Mesodermal cell (in vitro differentiated cells): ENCODE data around the gene CHST12.

Source experiments
- H3K27ac ChIP-seq: 2 replicates; pipeline ENCODE4 v1.7.0; 2013; ENCODE audit warnings: mild to moderate bottlenecking, low read depth, low read length, moderate library complexity; ENCODE audit not compliant: severe bottlenecking
- H3K36me3 ChIP-seq: 2 replicates; pipeline ENCODE4 v1.7.1; 2013; ENCODE audit warnings: mild to moderate bottlenecking, low read length, moderate library complexity; ENCODE audit not compliant: control insufficient read depth, insufficient read depth
- H3K4me1 ChIP-seq: one replicate; pipeline ENCODE4 v1.7.1; 2013; ENCODE audit warnings: mild to moderate bottlenecking, low read length; ENCODE audit not compliant: insufficient read depth, control insufficient read depth, poor library complexity, severe bottlenecking
- H3K4me3 ChIP-seq: 2 replicates; pipeline ENCODE4 v1.7.0; 2013; ENCODE audit warnings: low read length, control low read depth, mild to moderate bottlenecking; ENCODE audit not compliant: insufficient read depth, poor library complexity, severe bottlenecking; ENCODE audit errors: extremely low read depth
- H3K9me3 ChIP-seq: 2 replicates; pipeline ENCODE4 v1.7.1; 2013; ENCODE audit warnings: mild to moderate bottlenecking, low read length, moderate library complexity; ENCODE audit not compliant: control insufficient read depth
- WGBS, 2 experiments: methylation state at CpG; one replicate each; pipeline ENCODE4 v1.1.5; 2013; ENCODE audit warnings: missing lambda C conversion rate in 2 of 2; ENCODE audit not compliant: insufficient coverage in 2 of 2; 5-methylcytosine and 5-hydroxymethylcytosine counted together

CHST12 gene

GRCh38 chr7:2420216-2420933 lies 17.0 kb downstream of the CHST12 start:
- no peaks in the 10 kb centered on the region for H3K9me3 ChIP-seq
- 92 to 100% methylated on average over 4 to 6 of the region's 7 CpGs for WGBS, 2 experiments
- H3K36me3 ChIP-seq = no peaks in the 10 kb centered on the region
- H3K4me3 ChIP-seq = no peak overlapping the region
- no peaks in the 10 kb centered on the region for H3K4me1 ChIP-seq
- H3K27ac ChIP-seq = no peak overlapping the region

- Histone ChIP-seq H3K4me3 (no peak overlapping the region), H3K36me3 (no peaks in the 10 kb centered on the region), H3K9me3 (no peaks in the 10 kb centered on the region), H3K4me1 (no peaks in the 10 kb centered on the region), H3K27ac (no peak overlapping the region)
- 88 to 98% methylated on average over 8 of the region's 9 CpGs for WGBS, 2 experiments
Observed at GRCh38 chr7:2421943-2422310, 18.5 kb downstream of the CHST12 start.

GRCh38 chr7:2425749-2426148 lies 22.3 kb downstream of the CHST12 start:
- Histone ChIP-seq H3K27ac (no peak overlapping the region), H3K4me3 (no peak overlapping the region), H3K4me1 (no peaks in the 10 kb centered on the region), H3K36me3 (no peaks in the 10 kb centered on the region), H3K9me3 (peaks cover 4% of the 10 kb centered on the region)
- 79 to 87% methylated on average over 6 to 8 of the region's 10 CpGs for WGBS, 2 experiments

DNA sequence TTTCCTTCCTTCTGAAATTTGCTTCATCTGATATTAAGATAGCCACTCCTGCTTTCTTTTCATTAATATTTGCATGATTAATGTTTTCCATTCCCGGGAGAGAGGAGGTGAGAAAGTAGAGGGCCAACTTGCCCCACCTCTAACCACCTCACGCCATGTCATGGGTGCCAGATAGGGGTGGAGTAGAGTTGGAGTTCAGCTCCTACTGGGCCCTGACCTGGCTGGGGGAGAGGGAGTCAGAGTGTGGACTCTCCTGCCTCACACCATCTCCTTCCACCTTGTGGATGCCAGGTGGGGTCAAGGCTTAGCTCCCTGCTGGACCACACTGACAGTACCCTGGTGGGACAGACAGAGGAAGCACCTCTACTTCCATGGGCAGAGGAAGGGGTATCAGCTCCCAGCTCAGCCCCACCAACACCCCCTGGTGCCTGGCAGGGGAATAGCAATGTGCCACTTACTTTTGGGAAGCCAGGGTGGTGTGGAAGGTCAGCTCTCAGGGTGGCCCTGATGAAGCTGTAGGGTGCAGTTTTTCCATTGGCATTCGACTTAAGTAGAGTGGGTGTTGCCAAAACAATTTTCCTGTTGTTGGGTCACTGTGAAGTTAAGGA lies 28.0 kb downstream of the CHST12 start:
- H3K27ac ChIP-seq = no peak overlapping the region
- H3K4me3 ChIP-seq = no peak overlapping the region
- peaks cover 30% of the 10 kb centered on the region for H3K36me3 ChIP-seq
- peaks cover 9% of the 10 kb centered on the region for H3K9me3 ChIP-seq
- no CpG with 5 or more reads among the region's 3 CpGs for WGBS, 2 experiments
- H3K4me1 ChIP-seq = no peaks in the 10 kb centered on the region

DNA sequence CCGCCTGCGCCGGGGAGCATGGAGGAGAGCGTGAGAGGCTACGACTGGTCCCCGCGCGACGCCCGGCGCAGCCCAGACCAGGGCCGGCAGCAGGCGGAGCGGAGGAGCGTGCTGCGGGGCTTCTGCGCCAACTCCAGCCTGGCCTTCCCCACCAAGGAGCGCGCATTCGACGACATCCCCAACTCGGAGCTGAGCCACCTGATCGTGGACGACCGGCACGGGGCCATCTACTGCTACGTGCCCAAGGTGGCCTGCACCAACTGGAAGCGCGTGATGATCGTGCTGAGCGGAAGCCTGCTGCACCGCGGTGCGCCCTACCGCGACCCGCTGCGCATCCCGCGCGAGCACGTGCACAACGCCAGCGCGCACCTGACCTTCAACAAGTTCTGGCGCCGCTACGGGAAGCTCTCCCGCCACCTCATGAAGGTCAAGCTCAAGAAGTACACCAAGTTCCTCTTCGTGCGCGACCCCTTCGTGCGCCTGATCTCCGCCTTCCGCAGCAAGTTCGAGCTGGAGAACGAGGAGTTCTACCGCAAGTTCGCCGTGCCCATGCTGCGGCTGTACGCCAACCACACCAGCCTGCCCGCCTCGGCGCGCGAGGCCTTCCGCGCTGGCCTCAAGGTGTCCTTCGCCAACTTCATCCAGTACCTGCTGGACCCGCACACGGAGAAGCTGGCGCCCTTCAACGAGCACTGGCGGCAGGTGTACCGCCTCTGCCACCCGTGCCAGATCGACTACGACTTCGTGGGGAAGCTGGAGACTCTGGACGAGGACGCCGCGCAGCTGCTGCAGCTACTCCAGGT lies 29.7 kb downstream of the CHST12 start:
- Histone ChIP-seq H3K4me1 (no peaks in the 10 kb centered on the region), H3K27ac (no peak overlapping the region), H3K36me3 (peaks cover 30% of the 10 kb centered on the region), H3K9me3 (peaks cover 9% of the 10 kb centered on the region), H3K4me3 (no peak overlapping the region)
- 96 to 97% methylated on average over 83 to 85 of the region's 85 CpGs for WGBS, 2 experiments

- WGBS, 2 experiments = 91 to 95% methylated on average over 20 to 26 of the region's 42 CpGs
- Histone ChIP-seq H3K4me3 (no peak overlapping the region), H3K9me3 (peaks cover 9% of the 10 kb centered on the region), H3K4me1 (no peaks in the 10 kb centered on the region), H3K36me3 (peaks cover 38% of the 10 kb centered on the region), H3K27ac (no peak overlapping the region)
Observed at GRCh38 chr7:2433713-2434550, 30.5 kb downstream of the CHST12 start.

GRCh38 chr7:2435146-2435545 lies 31.7 kb downstream of the CHST12 start:
- peaks cover 7% of the 10 kb centered on the region for H3K9me3 ChIP-seq
- H3K4me3 ChIP-seq = no peak overlapping the region
- H3K36me3 ChIP-seq = peaks cover 41% of the 10 kb centered on the region
- H3K4me1 ChIP-seq = no peaks in the 10 kb centered on the region
- no peak overlapping the region for H3K27ac ChIP-seq
- 92 to 100% methylated on average over 5 of the region's 5 CpGs for WGBS, 2 experiments

GRCh38 chr7:2436341-2437104 lies 33.1 kb downstream of the CHST12 start:
- H3K27ac ChIP-seq = no peak overlapping the region
- H3K4me1 ChIP-seq = no peaks in the 10 kb centered on the region
- no peak overlapping the region for H3K4me3 ChIP-seq
- H3K36me3 ChIP-seq = peaks cover 41% of the 10 kb centered on the region
- no peaks in the 10 kb centered on the region for H3K9me3 ChIP-seq
- WGBS, 2 experiments = 89 to 95% methylated on average over 17 to 20 of the region's 25 CpGs

- Histone ChIP-seq H3K4me3 (no peak overlapping the region), H3K4me1 (no peaks in the 10 kb centered on the region), H3K9me3 (no peaks in the 10 kb centered on the region), H3K27ac (no peak overlapping the region), H3K36me3 (peaks cover 41% of the 10 kb centered on the region)
- 96 to 99% methylated on average over 8 of the region's 9 CpGs for WGBS, 2 experiments
Observed at GRCh38 chr7:2437136-2437535, 33.7 kb downstream of the CHST12 start.
